Activated CD4-positive, alpha-beta T cell treated with anti-CD3 and anti-CD28 coated beads, Interleukin-2, amount 10 ng/mL, durations not matched to agents 7 days and 5 days (primary cell): ENCODE measurements around the gene OSBPL3. TPM values are rescaled to one million over a fixed set of nuclear protein-coding genes. Genes with fewer than 3 reads are reported as not detected.

ENCODE experiments used
- CTCF ChIA-PET: fragments of 350-600 bp; sonication (Branson Sonifier 250); formaldehyde crosslinking; loops from one replicate; lab custom pipeline; 2021; ENCODE audit warnings: antibody characterized with exemption; lab: Charles Lee
- POLR2A ChIA-PET: fragments of 350-600 bp; sonication (Branson Sonifier 250); formaldehyde crosslinking; loops from one replicate; lab custom pipeline; 2021; ENCODE audit warnings: antibody characterized with exemption; lab: Charles Lee
- DNase-seq: peaks from one replicate; pipeline ENCODE4 v3.0.0-alpha.2; 2020
- H3K27ac Mint-ChIP-seq: one replicate; pipeline ENCODE4 v1.8.0; 2021; ENCODE audit warnings: mild to moderate bottlenecking, moderate library complexity, mixed read lengths
- H3K27me3 Mint-ChIP-seq: one replicate; pipeline ENCODE4 v1.8.0; 2021; ENCODE audit warnings: mixed read lengths
- H3K36me3 Mint-ChIP-seq: one replicate; pipeline ENCODE4 v1.8.0; 2021; ENCODE audit warnings: low read depth, mixed read lengths
- H3K4me1 Mint-ChIP-seq: one replicate; pipeline ENCODE4 v1.8.0; 2021; ENCODE audit warnings: mixed read lengths
- H3K4me3 Mint-ChIP-seq: one replicate; pipeline ENCODE4 v1.8.0; 2021; ENCODE audit warnings: mild to moderate bottlenecking, moderate library complexity, mixed read lengths
- H3K9me3 Mint-ChIP-seq: one replicate; pipeline ENCODE4 v1.8.0; 2021; ENCODE audit warnings: mixed read lengths
- total RNA-seq, 2 experiments: library from RNA; stranded (reverse); gene quantifications; one replicate each; pipeline ENCODE4 v1.2.3, GENCODE V29; 2021

OSBPL3 gene
- total RNA-seq, 2 experiments from 2014 or later, result 77.5 to 77.9 TPM

GRCh38 chr7:24926623-24927524 lies 53.1 kb downstream of the OSBPL3 start:
- DNase-seq, result no peak
- ChIA-PET CTCF (interaction anchor here (0.6 to 1.2 kb wide), 7 partner anchors 14 to 115 kb away, joined by 3 to 5 read pairs (median 3); no protein-coding TSS in a partner anchor), POLR2A (no interaction called here)
- Mint-ChIP-seq H3K27ac (no peak overlapping the region), H3K9me3 (no peaks in the 10 kb centered on the region), H3K4me3 (no peak overlapping the region), H3K4me1 (peaks cover 69% of the 10 kb centered on the region), H3K36me3 (peaks cover 41% of the 10 kb centered on the region), H3K27me3 (no peaks in the 10 kb centered on the region)

GRCh38 chr7:24924375-24924774 lies 55.6 kb downstream of the OSBPL3 start:
- H3K36me3 Mint-ChIP-seq, result peaks cover 25% of the 10 kb centered on the region
- ChIA-PET POLR2A (no interaction called here), CTCF (interaction anchor here (1.0 to 1.3 kb wide), 4 partner anchors 9 to 13 kb away, joined by 3 to 7 read pairs (median 4); no protein-coding TSS in a partner anchor)
- H3K4me1 Mint-ChIP-seq, result peaks cover 86% of the 10 kb centered on the region
- peak overlapping the region; percentile 92 for H3K27ac Mint-ChIP-seq
- peak overlapping the region; percentile 3 for H3K4me3 Mint-ChIP-seq
- no peaks in the 10 kb centered on the region for H3K27me3 Mint-ChIP-seq
- no peak for DNase-seq
- H3K9me3 Mint-ChIP-seq, result no peaks in the 10 kb centered on the region

- ChIA-PET POLR2A (no interaction called here), CTCF (interaction anchor here (0.7 to 1.6 kb wide), 5 partner anchors 11 to 111 kb away, joined by 3 to 5 read pairs (median 4); no protein-coding TSS in a partner anchor)
- Mint-ChIP-seq H3K27ac (peak overlapping the region; percentile 92), H3K9me3 (peaks cover 2% of the 10 kb centered on the region), H3K36me3 (peaks cover 24% of the 10 kb centered on the region), H3K4me3 (no peak overlapping the region), H3K4me1 (peaks cover 88% of the 10 kb centered on the region), H3K27me3 (no peaks in the 10 kb centered on the region)
- no peak for DNase-seq
These were observed 56.7 kb downstream of the OSBPL3 start for GRCh38 chr7:24923172-24923865.

DNA sequence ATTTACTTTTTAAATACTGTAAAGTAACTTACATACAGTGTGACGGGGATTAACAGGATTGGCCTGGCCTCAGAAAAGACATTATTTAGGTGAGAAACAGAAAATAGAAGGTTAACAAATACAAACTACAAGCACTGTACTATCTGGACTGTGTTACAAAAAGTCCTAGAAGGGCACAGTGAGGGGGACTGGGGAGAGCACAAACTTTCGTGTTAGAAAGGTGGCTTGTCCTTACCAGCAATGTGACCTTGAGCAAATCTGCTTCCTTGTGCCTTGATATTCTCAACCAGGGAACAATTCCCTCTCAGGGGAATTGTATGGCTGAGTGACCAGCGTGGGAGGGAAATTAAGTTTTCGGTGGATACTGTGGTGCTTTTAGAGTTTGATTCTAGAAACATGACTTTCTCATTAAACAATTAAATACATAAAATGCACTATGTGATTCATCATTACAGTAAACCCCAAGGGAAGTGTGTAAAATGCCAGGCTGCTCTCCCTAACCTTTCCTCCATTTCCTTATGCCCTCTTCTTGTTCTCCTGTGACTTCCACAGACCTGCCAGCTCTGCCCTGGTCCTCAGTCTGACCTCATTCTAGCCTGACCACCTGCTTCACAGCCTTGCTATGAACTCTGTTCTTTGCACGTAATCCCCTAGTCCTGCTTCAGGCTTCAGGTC lies 57.7 kb downstream of the OSBPL3 start:
- ChIA-PET POLR2A (no interaction called here), CTCF (interaction anchor here (0.7 to 1.6 kb wide), 4 partner anchors 12 to 110 kb away, joined by 3 to 4 read pairs (median 4); no protein-coding TSS in a partner anchor)
- peaks cover 27% of the 10 kb centered on the region for H3K36me3 Mint-ChIP-seq

GRCh38 chr7:24921362-24921679 lies 58.7 kb downstream of the OSBPL3 start:
- CTCF ChIA-PET, result interaction anchor here (1.3 to 1.7 kb wide), 2 partner anchors 11 to 24 kb away, joined by 4 read pairs; no protein-coding TSS in a partner anchor
- POLR2A ChIA-PET, result no interaction called here

More for the DNA sequence above, 57.7 kb downstream of the OSBPL3 start:
- Mint-ChIP-seq H3K4me1 (peaks cover 92% of the 10 kb centered on the region), H3K27me3 (no peaks in the 10 kb centered on the region), H3K4me3 (no peak overlapping the region), H3K27ac (peak overlapping the region; percentile 92), H3K9me3 (peaks cover 2% of the 10 kb centered on the region)
- no peak for DNase-seq

GRCh38 chr7:24920451-24921361 lies 59.3 kb downstream of the OSBPL3 start:
- Mint-ChIP-seq H3K27me3 (no peaks in the 10 kb centered on the region), H3K4me1 (peaks cover 94% of the 10 kb centered on the region), H3K36me3 (peaks cover 35% of the 10 kb centered on the region), H3K4me3 (peak overlapping the region; percentile 51), H3K9me3 (peaks cover 5% of the 10 kb centered on the region), H3K27ac (peak overlapping the region; percentile 92)
- no peak for DNase-seq
- ChIA-PET CTCF (interaction anchor here (1.3 to 1.7 kb wide), 3 partner anchors 10 to 100 kb away, joined by 4 read pairs; no protein-coding TSS in a partner anchor), POLR2A (no interaction called here)

More at GRCh38 chr7:24921362-24921679, 58.7 kb downstream of the OSBPL3 start:
- H3K27ac Mint-ChIP-seq, result peak overlapping the region; percentile 92
- peaks cover 93% of the 10 kb centered on the region for H3K4me1 Mint-ChIP-seq
- peaks cover 30% of the 10 kb centered on the region for H3K36me3 Mint-ChIP-seq
- DNase-seq, result peak; percentile 29
- no peaks in the 10 kb centered on the region for H3K27me3 Mint-ChIP-seq
- H3K9me3 Mint-ChIP-seq, result peaks cover 5% of the 10 kb centered on the region
- peak overlapping the region; percentile 51 for H3K4me3 Mint-ChIP-seq

- Mint-ChIP-seq H3K27ac (no peak overlapping the region), H3K36me3 (peaks cover 53% of the 10 kb centered on the region), H3K4me3 (no peak overlapping the region), H3K9me3 (peaks cover 14% of the 10 kb centered on the region), H3K27me3 (no peaks in the 10 kb centered on the region), H3K4me1 (peaks cover 91% of the 10 kb centered on the region)
- ChIA-PET POLR2A (no interaction called here), CTCF (interaction anchor here (1.0 kb wide), 1 partner anchor 10 kb away, joined by 4 read pairs; no protein-coding TSS in a partner anchor)
- no peak for DNase-seq
These were observed 62.3 kb downstream of the OSBPL3 start for GRCh38 chr7:24917510-24918239.

GRCh38 chr7:24916463-24917040 lies 63.4 kb downstream of the OSBPL3 start:
- CTCF ChIA-PET, result interaction anchor here (1.0 to 1.7 kb wide), 3 partner anchors 9 to 66 kb away, joined by 3 to 4 read pairs (median 4); partner anchors contain the start of gene OSBPL3
- no peak for DNase-seq
- no peak overlapping the region for H3K4me3 Mint-ChIP-seq
- peaks cover 57% of the 10 kb centered on the region for H3K36me3 Mint-ChIP-seq
- H3K4me1 Mint-ChIP-seq, result peaks cover 91% of the 10 kb centered on the region
- no peaks in the 10 kb centered on the region for H3K27me3 Mint-ChIP-seq
- peak overlapping the region; percentile 48 for H3K27ac Mint-ChIP-seq
- POLR2A ChIA-PET, result no interaction called here
- peaks cover 14% of the 10 kb centered on the region for H3K9me3 Mint-ChIP-seq

- DNase-seq, result no peak
- H3K9me3 Mint-ChIP-seq, result peaks cover 14% of the 10 kb centered on the region
- POLR2A ChIA-PET, result no interaction called here
- H3K36me3 Mint-ChIP-seq, result peaks cover 63% of the 10 kb centered on the region
- no peak overlapping the region for H3K4me3 Mint-ChIP-seq
- CTCF ChIA-PET, result interaction anchor here (0.8 to 2.1 kb wide), 5 partner anchors 10 to 93 kb away, joined by 3 to 12 read pairs (median 3); no protein-coding TSS in a partner anchor
- H3K4me1 Mint-ChIP-seq, result peaks cover 92% of the 10 kb centered on the region
- no peaks in the 10 kb centered on the region for H3K27me3 Mint-ChIP-seq
- H3K27ac Mint-ChIP-seq, result peak overlapping the region; percentile 69
These were observed 65.5 kb downstream of the OSBPL3 start for GRCh38 chr7:24914465-24914859.

GRCh38 chr7:24913801-24914464 lies 66.0 kb downstream of the OSBPL3 start:
- DNase-seq, result no peak
- Mint-ChIP-seq H3K9me3 (peaks cover 13% of the 10 kb centered on the region), H3K36me3 (peaks cover 61% of the 10 kb centered on the region), H3K27me3 (no peaks in the 10 kb centered on the region), H3K27ac (peak overlapping the region; percentile 39), H3K4me3 (no peak overlapping the region), H3K4me1 (peaks cover 86% of the 10 kb centered on the region)
- CTCF ChIA-PET, result interaction anchor here (1.1 to 2.1 kb wide), 4 partner anchors 11 to 93 kb away, joined by 3 to 12 read pairs (median 4); no protein-coding TSS in a partner anchor
- POLR2A ChIA-PET, result no interaction called here
